ELR (cell line): ENCODE results near the gene GMDS.

Experiments used
- DNase-seq: peaks from one replicate; pipeline ENCODE4 v3.0.0-alpha.2; 2015; ENCODE audit warnings: low read depth

The GMDS gene

DNA sequence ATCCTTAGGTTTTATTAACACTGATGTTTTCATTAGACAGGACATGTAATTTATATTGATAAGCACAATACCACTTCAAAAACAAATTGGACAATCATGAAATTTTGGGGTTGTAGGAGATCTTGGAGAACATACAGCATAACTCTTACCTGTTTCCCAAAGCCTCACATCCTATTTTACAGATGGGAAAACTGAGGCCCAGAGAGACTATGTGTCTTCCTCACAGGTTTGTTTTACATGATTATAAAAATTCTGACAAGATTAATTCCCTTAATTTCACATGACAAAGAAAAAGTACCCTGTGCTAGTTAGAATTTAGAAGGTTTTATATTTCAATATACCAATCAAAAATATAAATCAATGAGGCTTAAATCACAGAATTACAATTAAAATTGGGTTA lies 145.5 kb downstream of the GMDS start:
- no peak for DNase-seq

DNA sequence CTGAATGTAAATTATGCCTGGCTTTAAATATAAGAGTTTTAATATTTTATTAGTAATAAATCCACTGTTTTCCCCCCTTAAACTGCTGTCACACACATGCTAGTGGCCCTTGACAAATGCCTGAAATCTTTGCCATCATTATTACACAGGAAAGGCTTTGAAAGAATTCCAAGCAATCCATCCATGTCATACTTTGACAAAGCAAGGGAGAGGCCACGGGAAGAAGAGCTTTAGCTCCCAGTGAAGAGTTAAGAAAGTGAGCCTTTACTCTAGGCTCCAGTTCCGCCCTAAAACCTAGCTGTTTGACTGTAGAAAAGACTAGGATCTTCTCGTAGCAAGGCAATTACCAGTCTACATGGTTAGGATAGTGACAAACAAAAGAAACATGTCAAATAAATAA lies 147.9 kb downstream of the GMDS start:
- no peak for DNase-seq

DNA sequence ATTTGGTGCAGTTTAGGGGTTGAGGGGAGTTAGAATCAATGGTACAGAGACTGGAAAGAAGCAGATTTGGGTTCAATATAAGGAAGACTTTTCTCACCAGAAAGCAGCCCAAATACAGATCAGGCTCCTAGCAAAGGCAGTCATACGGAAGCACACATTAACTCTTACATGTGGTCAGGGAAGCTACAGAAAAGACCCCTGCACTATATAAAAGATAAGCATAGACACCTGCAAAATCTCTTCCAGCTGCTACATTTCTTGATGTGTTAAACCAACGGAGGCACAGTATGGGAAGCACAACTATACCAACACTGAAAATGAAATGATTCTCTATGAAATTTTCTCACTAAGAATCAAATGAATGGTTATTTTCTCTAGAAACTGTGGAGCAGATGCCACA lies 150.8 kb downstream of the GMDS start:
- no peak for DNase-seq

DNA sequence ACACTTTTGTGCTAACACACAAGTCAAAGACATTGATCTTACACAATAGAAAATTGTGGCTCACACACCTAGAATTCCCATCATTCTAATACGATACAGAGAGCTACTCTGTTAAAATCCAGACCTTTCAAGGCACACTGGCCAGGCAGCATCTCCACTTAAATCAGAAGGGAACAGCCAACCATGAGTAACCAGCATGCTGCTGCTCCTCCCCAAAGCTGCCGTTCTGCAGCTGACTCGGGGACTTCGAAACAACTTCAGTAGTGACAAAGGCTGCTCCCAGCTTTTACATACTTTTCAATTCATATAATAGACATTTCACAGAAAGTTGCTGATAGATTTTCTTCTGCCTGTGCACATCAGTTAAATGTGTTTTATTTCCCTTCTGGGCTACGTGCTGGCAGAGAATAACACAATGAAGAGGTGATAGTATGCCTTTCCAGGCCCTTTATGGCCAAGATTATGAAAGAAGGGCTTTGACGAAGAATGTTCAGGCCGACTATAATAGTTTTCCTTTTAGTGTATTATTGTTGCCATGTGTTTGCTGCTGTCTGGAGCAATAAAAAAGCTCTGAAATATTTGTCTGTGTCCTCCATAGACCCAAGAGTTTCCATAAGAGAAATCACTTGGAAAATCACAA lies 159.0 kb downstream of the GMDS start:
- DNase-seq: no peak

DNA sequence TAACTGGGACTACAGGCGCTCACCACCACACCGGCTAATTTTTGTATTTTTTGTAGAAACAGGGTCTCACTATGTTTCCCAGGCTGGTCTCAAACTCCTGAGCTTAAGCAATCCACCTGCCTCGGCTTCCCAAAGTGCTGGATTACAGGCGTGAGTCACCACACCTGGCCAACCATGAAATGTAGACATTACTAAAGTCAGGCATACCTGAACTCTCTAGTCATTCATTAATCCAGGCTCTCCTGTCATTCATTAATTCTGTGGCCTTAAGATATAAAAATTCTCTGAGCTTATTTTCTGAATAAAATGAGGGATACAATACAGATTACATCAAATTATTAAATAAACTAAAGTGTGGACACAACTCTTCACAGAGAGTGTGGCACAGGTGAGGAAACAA lies 159.7 kb downstream of the GMDS start:
- no peak for DNase-seq

DNA sequence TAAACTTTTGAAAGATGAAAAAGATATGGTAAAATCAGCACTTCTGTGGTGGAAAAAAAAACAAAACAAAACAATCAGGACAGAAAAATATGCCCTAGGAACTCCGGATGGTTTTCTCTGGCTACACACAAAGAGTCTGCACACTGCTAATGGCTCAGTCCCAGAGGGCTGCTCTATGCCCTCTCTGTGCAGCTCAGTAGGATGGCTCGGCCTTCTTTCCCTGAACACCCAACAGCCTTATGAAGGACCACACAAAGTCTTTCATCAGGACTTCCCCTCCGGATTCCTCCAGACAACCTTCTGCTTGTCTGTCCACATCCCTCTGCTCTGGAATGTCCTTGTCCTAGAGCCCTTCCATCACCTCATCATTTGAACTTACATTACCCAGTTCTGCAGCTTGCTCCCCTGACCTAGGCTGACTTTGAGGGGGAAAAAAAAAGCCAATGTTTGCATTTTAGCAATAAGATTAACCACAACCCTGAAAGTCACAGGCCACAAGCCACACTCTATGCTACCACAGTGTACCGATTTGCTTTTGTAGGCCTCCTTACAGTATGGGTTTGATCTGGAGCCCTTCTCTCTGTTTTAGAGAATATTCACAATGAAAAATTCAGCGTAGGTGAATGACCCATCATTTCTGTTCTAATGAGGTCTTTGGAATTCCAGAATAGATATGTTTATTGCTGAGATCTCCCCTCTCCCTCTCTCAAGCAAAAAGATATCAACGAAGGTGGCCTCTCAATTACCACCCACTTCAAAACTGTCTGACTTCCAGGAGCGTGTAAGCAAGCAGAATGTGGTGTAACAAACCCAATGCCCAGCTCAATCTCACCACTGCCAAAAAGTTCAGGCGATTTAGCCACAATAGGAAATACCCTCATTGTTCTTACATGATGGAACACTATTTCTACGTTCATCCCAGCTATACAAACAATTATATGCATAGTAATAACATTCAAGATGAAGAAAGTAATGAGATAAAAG lies 164.0 kb downstream of the GMDS start:
- no peak for DNase-seq

DNA sequence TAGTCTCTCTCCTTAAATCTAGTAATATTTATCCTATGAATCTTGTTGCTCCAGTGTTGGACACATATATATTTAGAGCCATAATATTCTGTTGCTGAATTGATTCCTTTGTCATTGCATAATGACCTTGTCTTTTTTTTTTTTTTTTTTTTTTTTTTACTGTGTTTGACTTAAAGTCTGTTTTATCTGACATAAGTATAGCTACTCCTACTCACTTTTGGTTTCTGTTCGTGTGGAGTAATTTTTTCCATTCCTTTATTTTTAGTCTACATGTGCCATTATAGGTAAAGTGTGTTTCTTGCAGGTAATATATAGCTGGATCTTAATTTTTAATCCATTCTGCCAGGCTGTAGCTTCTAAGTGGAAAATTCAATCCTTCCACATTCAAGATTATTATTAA lies 166.5 kb downstream of the GMDS start:
- DNase-seq: no peak

DNA sequence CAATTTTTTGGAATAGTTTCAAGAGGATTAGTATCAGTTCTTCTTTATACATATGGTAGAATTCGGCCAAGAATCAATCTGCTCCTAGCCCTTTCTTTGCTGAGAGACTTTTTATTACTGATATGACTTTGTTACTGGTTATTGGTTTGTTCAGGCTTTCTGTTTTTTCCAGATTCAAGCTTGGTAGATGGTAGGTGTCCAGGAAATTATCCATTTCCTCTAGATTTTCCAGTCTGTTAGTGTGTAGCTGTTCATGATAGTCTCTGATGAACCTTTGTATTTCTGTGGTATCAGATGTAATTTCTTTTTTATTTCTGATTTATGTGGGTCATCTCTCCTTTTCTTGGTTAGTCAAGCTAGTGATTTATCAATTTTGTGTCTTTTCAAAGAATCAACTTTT lies 167.6 kb downstream of the GMDS start:
- no peak for DNase-seq

DNA sequence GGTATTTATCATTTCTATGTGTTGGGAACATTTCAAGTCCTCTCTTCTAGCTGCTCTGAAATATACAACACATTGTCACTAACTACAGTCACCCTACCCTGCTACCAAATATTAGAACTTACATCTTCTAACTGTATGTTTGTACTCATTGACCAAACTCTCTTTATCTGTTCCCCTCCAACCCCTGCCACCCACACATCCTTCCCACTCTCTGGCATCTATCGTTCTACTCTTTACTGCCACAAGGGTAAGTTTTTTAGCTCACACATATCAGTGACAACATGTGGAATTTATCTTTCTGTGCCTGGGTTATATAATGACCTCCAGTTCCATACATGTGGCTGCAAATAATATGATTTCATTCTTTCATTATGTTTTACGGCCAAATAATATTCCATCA lies 171.9 kb downstream of the GMDS start:
- no peak for DNase-seq

DNA sequence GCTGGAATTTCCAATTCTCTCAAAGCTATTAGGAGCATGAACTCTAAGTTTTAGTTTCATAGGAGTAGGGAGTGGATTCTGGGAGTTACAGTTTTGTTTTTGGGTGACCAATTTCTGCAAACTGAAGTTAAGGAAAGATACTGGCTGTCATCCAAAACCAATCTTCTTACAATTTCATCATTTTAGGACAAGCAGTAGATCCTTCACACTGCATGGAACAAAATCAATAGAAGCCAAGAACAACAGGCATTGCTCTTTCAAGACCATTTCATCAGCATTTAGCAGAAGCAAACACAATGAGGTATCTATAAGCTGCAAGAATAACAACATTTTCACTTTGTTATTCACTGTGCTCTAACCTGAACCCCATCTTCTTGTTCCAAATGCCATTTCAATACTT lies 173.0 kb downstream of the GMDS start:
- DNase-seq: no peak

DNA sequence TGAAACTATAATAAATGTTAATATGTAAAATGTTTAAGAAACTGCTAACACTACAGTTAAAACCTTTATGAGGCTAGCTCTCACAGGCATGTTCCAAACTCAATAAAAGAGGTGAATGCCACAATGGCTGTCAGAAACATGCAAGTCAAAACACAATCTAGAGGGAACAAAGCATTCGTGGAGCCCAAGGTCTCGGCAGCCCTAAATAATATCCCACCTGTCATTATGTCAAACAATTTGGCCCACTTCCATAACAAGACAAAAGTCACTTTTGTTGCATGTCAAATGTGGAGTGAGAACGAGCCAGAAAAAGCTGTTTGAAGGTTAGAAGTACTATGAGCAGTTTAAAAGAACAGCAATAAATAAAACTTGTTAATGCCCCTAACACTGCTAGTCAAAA lies 181.9 kb downstream of the GMDS start:
- DNase-seq: no peak

DNA sequence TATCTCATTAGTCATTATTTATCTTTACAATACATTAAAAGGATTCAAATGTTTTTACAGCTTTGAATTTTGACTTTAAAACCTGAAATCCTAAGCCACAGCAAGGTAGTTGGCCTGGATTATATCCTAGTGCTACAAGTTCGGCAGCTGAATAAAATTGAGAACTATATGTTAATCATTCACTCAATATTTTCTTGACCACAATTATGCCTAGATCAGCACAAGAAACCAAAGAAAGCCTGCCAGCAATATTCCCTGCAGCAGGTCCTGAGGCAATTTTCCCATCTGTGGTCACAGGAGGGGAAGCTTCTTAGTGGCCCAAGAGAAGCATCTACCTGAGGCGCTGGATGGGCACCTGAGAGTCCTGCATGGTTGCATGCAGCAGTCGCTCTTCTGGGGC lies 183.5 kb downstream of the GMDS start:
- no peak for DNase-seq

DNA sequence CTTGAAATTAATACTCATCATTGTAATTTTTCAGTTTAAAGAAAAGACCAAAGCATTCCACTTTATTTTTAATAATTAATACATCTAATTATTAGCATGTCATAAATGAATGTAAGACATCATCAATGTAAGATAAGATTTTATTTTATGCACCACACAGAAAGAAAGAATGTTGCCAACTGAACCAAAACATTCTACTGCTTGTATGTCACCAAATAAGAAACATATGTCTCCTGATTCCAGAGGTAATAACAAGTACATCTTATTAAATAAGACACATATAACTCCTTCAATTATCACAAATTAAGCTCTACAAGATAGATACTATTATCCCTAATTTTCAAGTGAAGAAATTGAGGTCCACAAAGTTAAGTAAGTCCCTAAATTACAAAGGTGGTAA lies 189.5 kb downstream of the GMDS start:
- no peak for DNase-seq

DNA sequence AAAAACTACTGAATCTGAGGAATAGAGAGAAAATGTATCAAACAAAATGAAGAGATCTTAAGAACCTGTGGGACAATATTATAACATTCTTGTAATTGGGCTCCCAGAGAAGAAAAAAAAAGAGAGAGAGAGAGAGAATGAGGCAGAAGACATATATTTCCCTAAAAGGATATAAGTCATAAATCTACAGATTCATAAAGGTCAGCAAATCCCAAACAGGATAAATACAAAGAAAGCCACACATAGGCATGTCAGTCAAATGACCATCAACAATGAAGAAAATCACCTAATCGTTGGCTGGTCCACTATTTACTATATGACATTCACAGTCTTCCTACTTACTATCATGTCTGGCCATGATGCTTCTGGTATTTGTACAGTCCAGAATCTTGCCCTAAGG lies 190.3 kb downstream of the GMDS start:
- DNase-seq: no peak

DNA sequence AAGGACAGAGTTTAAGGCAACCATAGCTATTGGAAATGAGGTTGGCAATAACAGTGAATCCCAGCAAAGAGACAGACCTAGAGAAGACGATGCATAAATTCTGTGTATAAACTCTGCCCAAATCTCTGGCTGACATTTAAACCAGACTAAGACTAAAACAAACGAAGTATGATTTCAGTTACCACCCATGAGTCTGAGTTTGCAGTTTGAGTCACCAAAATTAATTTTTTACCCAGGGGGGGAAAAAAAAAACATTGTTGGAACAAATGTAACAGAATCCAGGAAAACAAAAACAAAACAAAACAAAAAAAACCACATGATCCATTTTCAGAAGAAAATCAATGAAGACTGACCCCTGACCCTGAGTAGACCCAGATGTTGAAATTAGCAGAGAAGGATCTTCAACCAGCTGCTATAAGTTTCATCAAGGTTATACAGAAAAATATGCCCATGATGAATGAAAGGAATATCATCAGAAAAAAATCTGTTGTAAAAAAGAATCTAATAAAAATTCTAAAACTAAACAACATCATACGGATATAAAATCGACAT lies 190.8 kb downstream of the GMDS start:
- no peak for DNase-seq

DNA sequence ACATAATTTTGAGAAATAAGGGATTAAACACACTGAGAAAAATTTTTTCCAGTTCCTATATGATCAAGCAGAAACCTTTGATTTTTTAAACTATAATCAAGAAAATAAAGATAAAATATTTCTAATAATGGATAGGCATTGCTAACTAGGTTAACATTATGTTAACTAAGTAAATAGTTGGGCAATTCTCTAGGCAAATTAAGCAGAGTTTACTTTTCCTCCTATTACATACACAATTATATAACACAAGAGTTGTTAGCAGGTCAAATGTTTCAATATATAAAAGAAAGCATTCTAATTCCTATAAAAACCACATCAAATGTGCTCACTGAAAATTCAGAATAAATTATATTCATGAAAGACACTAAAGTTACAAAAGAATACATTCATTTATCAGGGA lies 191.7 kb downstream of the GMDS start:
- no peak for DNase-seq

DNA sequence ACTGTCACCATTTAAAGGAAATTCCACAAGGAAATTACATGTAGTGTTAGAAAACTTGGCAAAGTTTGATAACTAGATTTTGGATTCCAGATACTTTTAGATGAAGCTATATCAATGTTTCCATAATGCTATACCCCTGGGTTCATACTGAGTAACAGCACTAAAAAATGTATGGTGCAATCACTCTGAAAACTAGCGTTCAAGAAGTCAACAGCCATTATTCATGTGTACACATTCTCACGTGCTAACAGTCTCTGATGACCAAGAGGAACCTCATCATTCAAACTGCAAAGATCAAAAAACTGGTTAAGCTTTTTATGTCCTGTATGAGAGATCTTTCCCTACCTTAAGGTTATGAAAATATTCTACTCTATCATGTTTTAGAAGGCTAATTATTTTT lies 197.6 kb downstream of the GMDS start:
- DNase-seq: no peak

DNA sequence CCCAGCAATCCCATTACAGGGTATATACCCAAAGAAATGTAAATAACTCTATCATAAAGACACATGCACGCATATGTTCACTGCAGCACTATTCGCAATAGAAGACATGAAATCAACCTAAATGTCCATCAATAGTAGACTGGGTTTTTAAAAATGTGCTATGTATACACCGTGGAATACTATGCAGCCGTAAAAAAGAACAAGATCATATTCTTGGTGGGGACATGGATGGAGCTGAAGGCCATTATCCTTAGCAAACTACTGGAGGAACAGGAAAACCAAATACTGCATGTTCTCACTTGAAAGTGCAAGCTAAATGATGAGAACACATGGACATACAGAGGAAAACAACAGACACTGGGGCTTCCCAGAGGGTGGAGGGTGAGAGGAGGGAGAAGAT lies 201.2 kb downstream of the GMDS start:
- no peak for DNase-seq

DNA sequence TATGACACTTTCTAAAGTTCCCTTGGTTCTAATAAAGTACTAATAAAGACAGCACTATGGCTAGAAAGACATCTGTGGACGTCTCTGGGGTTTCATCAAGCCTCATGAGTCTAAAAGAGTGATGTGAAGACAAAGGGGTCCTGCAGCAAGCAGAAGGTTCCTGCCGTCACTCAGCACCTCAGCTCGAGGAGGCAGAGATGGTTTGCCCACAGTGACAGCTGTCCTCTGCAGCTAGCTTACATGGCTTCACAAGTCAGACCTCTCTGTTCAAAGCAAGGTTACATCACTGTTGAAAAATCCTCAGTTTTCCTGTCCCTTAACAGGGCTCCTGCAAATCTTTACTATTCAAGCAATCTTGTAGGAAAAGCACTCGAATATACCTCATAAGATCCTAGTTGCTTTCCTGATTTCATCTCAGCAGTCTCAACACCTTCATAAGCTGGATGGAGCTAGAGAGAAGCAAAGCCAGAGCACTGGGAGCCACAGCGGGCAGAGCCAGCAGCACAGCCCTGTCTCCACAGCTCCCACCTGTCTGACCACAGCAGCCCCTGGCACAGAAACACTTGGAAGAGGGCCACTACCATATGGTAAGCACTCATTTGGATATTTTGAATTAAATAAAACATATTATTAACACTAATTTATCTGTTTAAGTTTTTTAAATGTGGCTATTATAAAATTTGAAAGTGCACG lies 202.3 kb downstream of the GMDS start:
- no peak for DNase-seq

DNA sequence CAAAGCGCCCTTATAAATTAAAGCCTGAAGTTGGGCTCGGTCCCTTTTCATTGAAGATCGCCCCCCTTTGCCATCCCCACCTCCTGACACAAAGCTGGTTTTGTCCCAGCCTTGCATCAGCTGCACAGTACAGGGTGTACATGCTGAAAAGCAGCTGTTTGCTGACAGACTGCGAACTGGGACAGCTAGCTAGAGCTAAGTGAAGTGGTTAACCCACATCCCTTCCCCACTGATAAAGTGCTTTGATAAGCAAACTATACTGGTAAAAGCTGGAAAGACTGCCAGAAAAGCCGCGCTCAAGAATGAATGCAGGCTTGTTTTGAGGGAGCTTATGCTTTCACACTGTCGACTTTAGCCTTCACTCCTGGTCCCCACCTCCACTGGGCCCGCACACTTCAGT lies 207.3 kb downstream of the GMDS start:
- DNase-seq: no peak

DNA sequence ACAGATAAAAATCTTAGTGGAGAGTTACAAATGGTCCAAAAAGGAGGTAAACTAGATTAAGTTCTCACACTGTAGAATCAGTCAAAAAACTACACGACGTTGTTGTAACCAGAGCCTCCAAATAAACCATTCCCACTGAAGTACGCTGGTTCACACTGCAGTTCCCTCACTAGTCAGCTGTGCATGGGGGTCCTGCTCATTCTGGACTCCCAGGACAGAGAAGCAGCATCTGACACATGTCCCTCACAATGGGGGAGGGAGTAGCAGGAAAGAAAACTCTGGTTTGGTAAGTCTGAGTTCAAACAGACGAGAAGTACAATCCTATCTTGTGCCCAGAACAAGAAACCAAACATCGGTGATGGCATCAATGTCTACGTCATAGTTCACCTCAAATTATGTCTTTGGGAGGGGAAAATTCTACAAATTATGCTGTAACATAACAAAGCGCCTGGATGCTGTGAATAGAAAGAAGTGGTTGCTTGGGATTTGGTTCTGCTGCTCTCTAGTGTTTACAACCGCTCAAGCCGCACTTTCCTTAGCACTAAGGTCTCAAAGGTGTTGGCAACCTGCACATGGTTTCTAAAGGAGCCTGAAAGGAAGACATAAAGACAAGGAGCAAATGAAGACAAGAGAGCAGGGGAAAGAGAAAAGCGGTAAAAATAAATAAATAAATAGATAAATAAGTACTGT lies 208.0 kb downstream of the GMDS start:
- DNase-seq: peak; percentile 15

DNA sequence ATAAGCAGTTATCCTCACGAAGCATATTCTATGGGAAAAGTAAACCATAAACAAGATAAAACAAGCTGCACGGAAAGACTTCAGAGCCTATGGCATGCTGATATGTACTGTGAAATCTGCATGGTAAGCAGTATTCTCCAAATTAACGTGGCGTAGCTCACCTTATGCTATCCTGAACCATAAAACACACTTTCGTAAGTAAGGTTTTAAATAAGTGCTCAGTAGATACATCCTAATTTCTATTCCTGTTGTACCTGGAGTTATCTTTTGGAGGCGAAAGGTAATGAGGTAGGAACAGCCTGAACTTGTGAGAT lies 208.7 kb downstream of the GMDS start:
- no peak for DNase-seq
